A549 treated with CORT108297 at 1 μM for 4 hours (cell line): ENCODE results near the gene TBXA2R. TPM values are rescaled to one million over a fixed set of nuclear protein-coding genes. Genes with fewer than 3 reads are reported as not detected.

Source experiments
- total RNA-seq: library from RNA; stranded (reverse); fragments of 200-300 nt; extraction: Qiagen RNA extraction; gene quantifications from 5 replicates; pipeline ENCODE4 v1.2.3, GENCODE V29; 2022

TBXA2R gene
- 0.50 to 1.1 TPM (median 0.96 TPM) in 5 replicates for total RNA-seq

GRCh38 chr19:3606690-3607289 is at the start of gene TBXA2R:
TBXA2R (minus strand) TSS chr19:3606875; CDS start chr19:3600634, 6,241 bp downstream.

GRCh38 chr19:3626473-3627350 is 20.0 kb upstream of the TBXA2R start, which contains the start of gene CACTIN:
CACTIN (minus strand) TSS chr19:3626790; CDS start chr19:3626762, 28 bp downstream.

GRCh38 chr19:3585301-3586126 is 21.2 kb downstream of the TBXA2R start, which contains the start of gene GIPC3:
GIPC3 (plus strand) TSS chr19:3585478; CDS start chr19:3585598, 120 bp downstream.

GRCh38 chr19:3572855-3573161 is 33.9 kb downstream of the TBXA2R start, which contains the start of gene HMG20B:
HMG20B (plus strand) TSS chr19:3572944; CDS start chr19:3573310, 366 bp downstream.

GRCh38 chr19:3557461-3558248 is 49.0 kb downstream of the TBXA2R start, which contains the start of gene MFSD12:
MFSD12 (minus strand) TSS chr19:3557586; CDS start chr19:3557403, 183 bp downstream.

Other genes starting within 250 kb of the TBXA2R start
- 34.1 to 44.3 TPM (median 43.3 TPM) in 5 replicates for gene NFIC, start 240.3 kb downstream of the TBXA2R start, total RNA-seq
- 0.30 to 0.84 TPM (median 0.44 TPM) in 5 replicates for gene SMIM24, start 126.3 kb downstream of the TBXA2R start, total RNA-seq
- not detected in 5 replicates for gene SMIM44, start 123.4 kb downstream of the TBXA2R start, total RNA-seq
- 12.5 to 21.9 TPM (median 19.4 TPM) in 5 replicates for gene DOHH, start 106.2 kb downstream of the TBXA2R start, total RNA-seq
- 25.0 to 37.2 TPM (median 34.3 TPM) in 5 replicates for gene FZR1, start 100.6 kb downstream of the TBXA2R start, total RNA-seq
- gene TEKTIP1, start 67.7 kb downstream of the TBXA2R start, total RNA-seq = 0.21 TPM in 1 of 5 replicates, not detected in the others
- gene MFSD12, start 49.3 kb downstream of the TBXA2R start, total RNA-seq = 122 to 178 TPM (median 172 TPM) in 5 replicates
- gene HMG20B, start 33.9 kb downstream of the TBXA2R start, total RNA-seq = 44.7 to 72.4 TPM (median 69.9 TPM) in 5 replicates
- 0.17 to 0.25 TPM (median 0.23 TPM) in 5 replicates for gene GIPC3, start 21.4 kb downstream of the TBXA2R start, total RNA-seq
- gene CACTIN, start 19.9 kb upstream of the TBXA2R start, total RNA-seq = 13.1 to 19.8 TPM (median 19.3 TPM) in 5 replicates
- 9.7 to 13.8 TPM (median 12.6 TPM) in 5 replicates for gene PIP5K1C, start 93.6 kb upstream of the TBXA2R start, total RNA-seq
- gene TJP3, start 101.5 kb upstream of the TBXA2R start, total RNA-seq = 0.29 to 0.53 TPM (median 0.33 TPM) in 5 replicates
- 10.3 to 15.0 TPM (median 13.6 TPM) in 5 replicates for gene APBA3, start 154.8 kb upstream of the TBXA2R start, total RNA-seq
- gene MRPL54, start 155.8 kb upstream of the TBXA2R start, total RNA-seq = 62.7 to 78.3 TPM (median 63.6 TPM) in 5 replicates
- gene RAX2, start 165.4 kb upstream of the TBXA2R start, total RNA-seq = not detected in 5 replicates
- gene MATK, start 179.5 kb upstream of the TBXA2R start, total RNA-seq = 1.3 to 1.9 TPM (median 1.4 TPM) in 5 replicates